Mesodermal cell (in vitro differentiated cells): ENCODE data around the gene EARS2.

Experiments
- H3K27ac ChIP-seq: 2 replicates; pipeline ENCODE4 v1.7.0; 2013; ENCODE audit warnings: mild to moderate bottlenecking, low read depth, low read length, moderate library complexity; ENCODE audit not compliant: severe bottlenecking
- H3K36me3 ChIP-seq: 2 replicates; pipeline ENCODE4 v1.7.1; 2013; ENCODE audit warnings: mild to moderate bottlenecking, low read length, moderate library complexity; ENCODE audit not compliant: control insufficient read depth, insufficient read depth
- H3K4me1 ChIP-seq: one replicate; pipeline ENCODE4 v1.7.1; 2013; ENCODE audit warnings: mild to moderate bottlenecking, low read length; ENCODE audit not compliant: insufficient read depth, control insufficient read depth, poor library complexity, severe bottlenecking
- H3K4me3 ChIP-seq: 2 replicates; pipeline ENCODE4 v1.7.0; 2013; ENCODE audit warnings: low read length, control low read depth, mild to moderate bottlenecking; ENCODE audit not compliant: insufficient read depth, poor library complexity, severe bottlenecking; ENCODE audit errors: extremely low read depth
- H3K9me3 ChIP-seq: 2 replicates; pipeline ENCODE4 v1.7.1; 2013; ENCODE audit warnings: mild to moderate bottlenecking, low read length, moderate library complexity; ENCODE audit not compliant: control insufficient read depth
- WGBS, 2 experiments: methylation state at CpG; one replicate each; pipeline ENCODE4 v1.1.5; 2013; ENCODE audit warnings: missing lambda C conversion rate in 2 of 2; ENCODE audit not compliant: insufficient coverage in 2 of 2; 5-methylcytosine and 5-hydroxymethylcytosine counted together

The EARS2 gene

DNA sequence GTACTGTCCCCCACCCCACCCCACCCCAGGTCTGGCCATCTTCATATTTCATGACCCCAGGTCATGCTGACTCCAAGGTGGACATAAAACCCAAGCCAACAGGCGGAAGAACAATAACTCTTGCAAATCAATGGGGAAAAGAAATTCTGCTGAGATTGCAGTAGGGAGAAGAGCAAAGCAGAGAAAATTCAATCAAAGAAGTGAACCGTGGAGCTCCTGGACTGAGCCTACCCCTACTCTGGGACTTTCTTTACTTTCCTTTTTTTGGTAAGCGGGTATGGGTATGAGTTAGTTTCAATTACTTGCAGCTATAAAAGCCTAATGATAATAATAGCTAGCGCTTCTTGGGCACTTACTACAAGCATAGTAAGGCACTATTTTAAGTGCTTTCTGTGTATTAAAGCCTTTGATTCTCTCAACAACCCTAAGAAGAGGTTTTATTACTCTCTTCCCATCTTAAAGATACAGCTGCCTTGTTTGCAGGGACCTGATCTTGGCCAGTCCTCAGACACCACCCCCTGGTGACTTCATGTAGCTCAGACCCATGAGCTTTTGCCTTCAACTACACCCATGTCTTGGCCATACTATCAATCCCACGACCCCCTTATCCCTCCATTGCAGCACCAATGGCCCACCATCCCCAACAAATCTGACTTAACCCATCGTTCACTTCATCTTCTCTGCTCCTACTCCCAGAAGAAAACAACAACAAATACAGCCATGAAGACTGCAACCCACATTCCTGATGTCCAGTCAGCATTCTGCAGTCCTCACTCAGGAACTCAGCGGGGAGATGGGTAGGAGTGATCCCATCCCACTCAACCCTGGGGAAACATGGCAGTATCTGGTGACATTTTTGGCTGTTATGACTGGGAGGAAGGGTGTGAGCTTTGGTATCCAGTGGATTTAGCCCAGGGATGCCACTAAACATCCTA, 51.2 kb downstream of the EARS2 start:
- no peaks in the 10 kb centered on the region for H3K9me3 ChIP-seq
- peaks cover 11% of the 10 kb centered on the region for H3K36me3 ChIP-seq
- WGBS, 2 experiments = 88 to 98% methylated on average over 3 to 5 of the region's 7 CpGs
- H3K27ac ChIP-seq = no peak overlapping the region
- H3K4me1 ChIP-seq = peaks cover 22% of the 10 kb centered on the region
- H3K4me3 ChIP-seq = no peak overlapping the region

DNA sequence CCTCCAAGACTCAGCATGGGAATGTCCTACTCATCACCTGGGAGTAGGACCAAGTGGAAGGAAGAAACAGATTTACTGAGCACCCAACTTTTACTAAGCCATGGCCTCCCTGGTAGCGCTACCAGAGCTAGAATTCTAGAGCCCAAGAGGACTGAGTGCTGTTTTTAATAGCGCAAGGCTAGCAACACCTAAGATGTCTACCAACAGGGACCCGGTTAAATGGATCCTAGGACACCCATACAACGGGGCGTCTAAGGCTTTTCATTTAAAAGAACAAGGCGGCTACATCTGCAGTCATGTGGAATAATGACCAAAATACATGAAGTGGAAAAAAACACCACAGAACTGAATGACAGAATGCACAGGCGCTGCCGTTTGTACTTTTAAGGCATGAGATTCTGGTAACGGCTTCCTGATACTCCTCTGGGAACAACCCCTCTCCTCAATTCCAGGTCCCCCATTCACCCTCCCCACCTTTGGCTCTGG, 51.9 kb downstream of the EARS2 start:
- whole genome bisulfite sequencing, 2 experiments = 86 to 95% methylated on average over 6 to 7 of the region's 9 CpGs
- H3K4me1 ChIP-seq = peaks cover 22% of the 10 kb centered on the region
- H3K4me3 ChIP-seq = no peak overlapping the region
- H3K9me3 ChIP-seq = no peaks in the 10 kb centered on the region
- peaks cover 11% of the 10 kb centered on the region for H3K36me3 ChIP-seq
- peak overlapping the region; percentile 71 for H3K27ac ChIP-seq

DNA sequence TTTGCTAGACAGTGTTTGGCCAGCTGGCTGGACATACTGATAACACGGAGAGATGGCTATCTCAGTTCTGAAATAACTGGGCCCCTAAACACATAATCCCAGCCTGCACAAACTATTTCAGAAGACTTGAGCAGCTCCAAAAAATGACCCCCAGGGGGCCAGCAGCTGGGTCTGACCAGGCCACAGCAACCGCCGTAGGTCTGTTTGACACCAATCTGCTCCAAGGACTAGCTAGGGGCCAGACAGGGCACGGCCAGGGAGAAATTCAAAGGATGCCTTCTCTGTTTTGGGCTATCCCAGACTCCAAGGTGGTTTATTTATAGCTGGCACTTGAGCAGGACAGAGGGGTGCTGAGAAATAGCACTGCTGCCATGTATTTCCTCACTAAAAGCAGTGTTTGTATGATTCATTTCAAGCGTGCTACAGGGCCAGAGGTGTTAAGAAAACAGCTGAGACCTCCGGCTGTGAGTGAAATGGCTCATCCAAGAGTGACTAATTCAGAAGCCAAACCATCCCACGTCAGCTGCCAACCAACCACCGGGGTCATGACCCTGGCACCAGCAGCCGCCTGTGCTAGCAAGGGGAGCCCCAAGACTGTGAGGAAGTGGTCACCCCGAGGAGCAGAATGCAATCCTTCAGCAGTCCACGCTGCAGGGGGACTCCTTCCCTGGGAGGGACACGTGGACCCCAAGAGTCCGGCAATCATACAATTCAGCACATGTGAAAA, 52.5 kb downstream of the EARS2 start:
- peaks cover 11% of the 10 kb centered on the region for H3K36me3 ChIP-seq

DNA sequence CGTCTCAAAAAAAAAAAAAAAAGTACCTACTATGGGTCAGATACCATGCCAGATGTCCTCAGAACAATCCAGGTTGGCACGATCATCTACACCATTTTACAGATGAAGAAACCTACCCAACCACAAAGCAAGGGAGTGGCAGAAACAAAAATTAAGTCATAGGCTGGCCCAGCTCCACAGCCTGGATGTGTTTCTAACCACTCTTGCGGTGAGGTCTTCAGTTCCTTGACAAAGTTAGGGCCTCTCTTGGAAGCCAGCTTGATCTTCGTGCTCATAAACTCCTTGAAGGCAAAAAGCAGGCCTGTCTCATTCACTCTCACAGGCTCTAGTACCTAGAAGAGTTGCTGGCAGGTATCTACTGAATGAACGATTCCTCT, 53.1 kb downstream of the EARS2 start:
- 94 to 96% methylated on average over 3 to 4 of the region's 5 CpGs for WGBS, 2 experiments
- Histone ChIP-seq H3K4me1 (peaks cover 22% of the 10 kb centered on the region), H3K36me3 (peaks cover 11% of the 10 kb centered on the region), H3K9me3 (no peaks in the 10 kb centered on the region), H3K27ac (peak overlapping the region; percentile 71), H3K4me3 (no peak overlapping the region)

More for the DNA sequence above, 52.5 kb downstream of the EARS2 start:
- Histone ChIP-seq H3K4me1 (peaks cover 22% of the 10 kb centered on the region), H3K9me3 (no peaks in the 10 kb centered on the region), H3K4me3 (no peak overlapping the region), H3K27ac (peak overlapping the region; percentile 71)
- WGBS, 2 experiments = 58 to 64% methylated on average over 10 to 12 of the region's 13 CpGs

DNA sequence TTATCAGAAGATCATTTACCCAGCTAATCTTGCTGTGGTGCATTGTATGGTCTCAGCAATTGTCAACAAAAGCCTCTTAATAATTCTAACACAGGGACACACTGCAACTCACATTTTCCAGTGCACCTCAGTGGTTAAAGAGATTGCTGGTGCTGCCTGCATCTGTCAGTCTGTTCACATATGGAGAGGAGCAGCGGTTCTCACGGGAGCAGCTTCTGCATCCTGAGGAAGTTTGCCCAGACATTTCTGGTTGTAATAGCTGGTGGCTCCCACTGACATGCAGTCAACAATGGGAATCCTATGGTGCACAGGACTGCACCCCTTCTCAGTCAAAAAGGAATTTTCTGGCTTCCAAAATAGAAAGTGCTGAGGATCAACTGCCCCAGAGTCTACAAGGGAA, 54.7 kb downstream of the EARS2 start:
- H3K27ac ChIP-seq = no peak overlapping the region
- H3K9me3 ChIP-seq = no peaks in the 10 kb centered on the region
- no peak overlapping the region for H3K4me3 ChIP-seq
- WGBS, 2 experiments = 93 to 100% methylated on average over 2 of the region's 2 CpGs
- H3K36me3 ChIP-seq = peaks cover 11% of the 10 kb centered on the region
- H3K4me1 ChIP-seq = peaks cover 22% of the 10 kb centered on the region

DNA sequence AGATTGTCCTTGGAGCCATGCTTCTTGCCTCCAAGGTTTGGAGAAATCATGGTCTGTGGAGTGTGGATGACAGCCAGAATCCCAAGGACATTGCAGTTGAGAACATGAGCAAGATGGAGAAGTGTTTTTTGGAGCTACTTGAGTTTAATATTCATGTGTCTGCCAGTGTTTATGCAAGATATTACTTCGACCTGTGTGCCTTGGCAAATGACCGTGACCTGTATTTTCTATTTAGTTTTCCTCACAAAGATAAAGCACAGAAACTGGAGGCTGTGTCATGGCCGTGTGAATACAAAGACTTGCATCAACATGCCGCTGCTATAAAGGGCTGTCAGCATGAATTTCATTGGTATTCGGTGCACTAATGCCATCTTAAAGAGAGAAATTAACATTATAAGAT, 55.9 kb downstream of the EARS2 start:
- WGBS, 2 experiments = 89 to 93% methylated on average over 2 to 3 of the region's 5 CpGs
- no peaks in the 10 kb centered on the region for H3K9me3 ChIP-seq
- H3K4me1 ChIP-seq = peaks cover 21% of the 10 kb centered on the region
- peaks cover 11% of the 10 kb centered on the region for H3K36me3 ChIP-seq
- H3K27ac ChIP-seq = no peak overlapping the region
- no peak overlapping the region for H3K4me3 ChIP-seq

DNA sequence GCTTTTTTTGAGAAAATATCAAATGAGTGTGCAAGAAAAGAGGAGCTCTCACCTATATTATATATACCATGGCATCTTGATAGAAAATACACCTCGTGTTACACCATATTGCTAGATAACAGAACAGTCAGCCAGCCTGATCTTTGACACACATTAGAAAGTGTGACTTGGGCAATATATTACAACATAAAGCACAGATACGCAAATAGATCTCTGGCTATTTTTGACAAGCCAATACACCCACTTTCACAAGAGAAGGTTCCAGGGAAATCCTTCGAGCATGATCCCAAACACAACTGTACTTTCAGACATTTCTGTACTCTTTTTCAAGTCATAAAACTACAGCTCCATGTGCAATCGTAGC, 56.3 kb downstream of the EARS2 start:
- H3K4me3 ChIP-seq = no peak overlapping the region
- 63 to 73% methylated on average over 3 to 4 of the region's 4 CpGs for WGBS, 2 experiments
- H3K36me3 ChIP-seq = peaks cover 11% of the 10 kb centered on the region
- no peaks in the 10 kb centered on the region for H3K9me3 ChIP-seq
- H3K27ac ChIP-seq = no peak overlapping the region
- peaks cover 17% of the 10 kb centered on the region for H3K4me1 ChIP-seq

DNA sequence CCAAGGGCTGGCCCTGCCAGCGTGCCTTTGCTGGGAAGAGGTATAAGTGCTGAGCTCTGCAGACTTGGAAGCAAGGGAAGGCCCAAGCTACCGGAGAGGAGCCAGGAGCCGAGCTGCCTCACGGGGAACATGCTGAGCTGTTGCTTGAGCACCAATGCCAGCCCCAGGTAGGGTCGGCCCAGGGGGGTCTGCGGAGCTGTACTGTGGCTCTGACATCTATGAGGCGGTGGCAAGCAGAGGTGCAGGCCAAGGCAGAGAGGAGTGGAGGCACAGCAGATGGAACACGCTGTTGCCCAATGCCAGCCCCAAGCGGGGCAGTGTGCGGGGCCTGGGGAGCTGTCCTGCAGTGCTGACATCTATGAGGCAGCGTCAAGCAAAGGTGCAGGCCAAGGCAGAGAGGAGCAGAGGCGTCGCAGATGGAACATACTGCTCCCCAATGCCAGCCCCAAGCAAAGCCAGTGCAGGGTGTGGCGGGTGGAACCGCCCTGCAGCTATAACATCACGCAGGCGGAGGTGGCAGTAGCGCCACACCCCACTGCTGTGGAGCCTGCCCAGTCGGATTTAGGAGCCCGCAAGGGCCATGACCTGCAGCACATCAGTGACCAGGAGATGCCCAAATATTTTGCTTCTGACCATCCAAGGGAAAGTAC, 56.8 kb downstream of the EARS2 start:
- Histone ChIP-seq H3K27ac (no peak overlapping the region), H3K4me1 (peaks cover 15% of the 10 kb centered on the region), H3K9me3 (no peaks in the 10 kb centered on the region), H3K36me3 (peaks cover 16% of the 10 kb centered on the region), H3K4me3 (no peak overlapping the region)
- 93 to 95% methylated on average over 17 to 20 of the region's 20 CpGs for WGBS, 2 experiments

DNA sequence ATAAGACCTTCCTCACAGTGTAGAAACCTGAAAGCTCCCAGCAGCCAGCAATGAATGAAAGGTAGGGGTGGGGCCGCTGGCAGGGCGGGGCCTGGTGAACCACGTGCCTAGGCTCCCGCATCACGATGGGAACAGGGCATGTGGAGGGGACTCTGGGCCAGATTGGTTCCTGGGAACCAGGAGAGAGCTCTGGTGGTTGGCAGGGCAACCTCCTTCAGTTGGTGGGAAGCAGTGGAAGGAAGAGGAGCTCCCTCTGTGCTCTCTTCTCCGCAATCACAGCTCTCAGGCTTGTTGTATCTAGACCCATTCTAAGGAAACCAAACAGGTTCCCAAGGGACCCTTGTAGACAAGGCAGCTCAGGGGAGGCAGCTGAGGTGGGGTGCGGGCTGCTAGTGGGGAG, 57.3 kb downstream of the EARS2 start:
- Histone ChIP-seq H3K4me1 (peaks cover 9% of the 10 kb centered on the region), H3K9me3 (no peaks in the 10 kb centered on the region), H3K27ac (no peak overlapping the region), H3K4me3 (no peak overlapping the region), H3K36me3 (peaks cover 18% of the 10 kb centered on the region)
- 84 to 92% methylated on average over 4 to 6 of the region's 7 CpGs for WGBS, 2 experiments

DNA sequence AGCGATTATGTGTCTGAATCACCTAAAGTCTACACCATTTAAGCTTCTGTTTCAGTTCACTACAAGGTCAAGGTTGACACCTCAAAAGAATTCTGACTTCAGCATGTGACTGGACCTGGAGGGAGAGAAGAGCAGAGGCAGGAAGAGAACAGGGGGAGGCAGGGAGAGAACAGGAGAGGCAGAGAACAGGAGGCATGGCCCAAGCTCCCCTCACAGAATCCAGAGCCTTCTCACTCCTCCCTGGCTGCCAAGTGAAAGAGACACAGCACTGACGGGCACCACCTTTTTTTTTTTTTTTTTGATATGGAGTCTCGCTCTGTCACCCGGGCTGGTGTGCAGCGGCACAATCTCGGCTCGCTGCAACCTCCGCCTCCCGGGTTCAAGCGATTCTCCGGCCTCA, 58.3 kb downstream of the EARS2 start:
- Histone ChIP-seq H3K4me3 (no peak overlapping the region), H3K36me3 (peaks cover 26% of the 10 kb centered on the region), H3K9me3 (no peaks in the 10 kb centered on the region), H3K4me1 (peaks cover 3% of the 10 kb centered on the region), H3K27ac (no peak overlapping the region)
- 94% methylated on average over 8 to 10 of the region's 11 CpGs for WGBS, 2 experiments
